Esophagus muscularis mucosa (tissue), 3 donors: ENCODE measurements around the gene TSPAN11.

Source experiments
- POLR2A ChIP-seq: fragments of 450-650 bp; IDR thresholded peaks from one replicate; pipeline ENCODE4 v1.6.1; 2017; ENCODE audit warnings: antibody characterized with exemption, moderate library complexity, mild to moderate bottlenecking, low read depth
- POLR2AphosphoS5 ChIP-seq, 2 donors: sonication (generic); formaldehyde crosslinking; IDR thresholded peaks; one replicate each; pipeline ENCODE4 v1.6.1; 2017; ENCODE audit warnings: antibody characterized with exemption in 2 of 2
- TF ChIP-seq, protein P1 (sequence below), 3 experiments: fragments of 200-600 bp in 2 of 3; fragments of 450-650 bp in 1 of 3; sonication (generic) in 2 of 3; IDR thresholded peaks; one replicate each; pipeline ENCODE4 v1.5.1; 2017 to 2019; ENCODE audit warnings: antibody characterized with exemption in 3 of 3, mild to moderate bottlenecking in 2 of 3, moderate library complexity in 1 of 3

GRCh38 chr12:31008961-31009840 is 82.7 kb downstream of the TSPAN11 start:
- TF ChIP-seq, protein P1, sequence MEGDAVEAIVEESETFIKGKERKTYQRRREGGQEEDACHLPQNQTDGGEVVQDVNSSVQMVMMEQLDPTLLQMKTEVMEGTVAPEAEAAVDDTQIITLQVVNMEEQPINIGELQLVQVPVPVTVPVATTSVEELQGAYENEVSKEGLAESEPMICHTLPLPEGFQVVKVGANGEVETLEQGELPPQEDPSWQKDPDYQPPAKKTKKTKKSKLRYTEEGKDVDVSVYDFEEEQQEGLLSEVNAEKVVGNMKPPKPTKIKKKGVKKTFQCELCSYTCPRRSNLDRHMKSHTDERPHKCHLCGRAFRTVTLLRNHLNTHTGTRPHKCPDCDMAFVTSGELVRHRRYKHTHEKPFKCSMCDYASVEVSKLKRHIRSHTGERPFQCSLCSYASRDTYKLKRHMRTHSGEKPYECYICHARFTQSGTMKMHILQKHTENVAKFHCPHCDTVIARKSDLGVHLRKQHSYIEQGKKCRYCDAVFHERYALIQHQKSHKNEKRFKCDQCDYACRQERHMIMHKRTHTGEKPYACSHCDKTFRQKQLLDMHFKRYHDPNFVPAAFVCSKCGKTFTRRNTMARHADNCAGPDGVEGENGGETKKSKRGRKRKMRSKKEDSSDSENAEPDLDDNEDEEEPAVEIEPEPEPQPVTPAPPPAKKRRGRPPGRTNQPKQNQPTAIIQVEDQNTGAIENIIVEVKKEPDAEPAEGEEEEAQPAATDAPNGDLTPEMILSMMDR (IDR thresholded peaks at IDR 0.05): no peak
- no peak for TF ChIP-seq POLR2A
- no peak for TF ChIP-seq POLR2AphosphoS5 (IDR thresholded peaks at IDR 0.05)
